ENCODE results near the gene ALOXE3.
"Not testable (repeated sequence)": the region's sequence is repeated elsewhere in the genome, so short reads cannot be mapped to it uniquely, and the experiment has no call there.

Gene ALOXE3

DNA sequence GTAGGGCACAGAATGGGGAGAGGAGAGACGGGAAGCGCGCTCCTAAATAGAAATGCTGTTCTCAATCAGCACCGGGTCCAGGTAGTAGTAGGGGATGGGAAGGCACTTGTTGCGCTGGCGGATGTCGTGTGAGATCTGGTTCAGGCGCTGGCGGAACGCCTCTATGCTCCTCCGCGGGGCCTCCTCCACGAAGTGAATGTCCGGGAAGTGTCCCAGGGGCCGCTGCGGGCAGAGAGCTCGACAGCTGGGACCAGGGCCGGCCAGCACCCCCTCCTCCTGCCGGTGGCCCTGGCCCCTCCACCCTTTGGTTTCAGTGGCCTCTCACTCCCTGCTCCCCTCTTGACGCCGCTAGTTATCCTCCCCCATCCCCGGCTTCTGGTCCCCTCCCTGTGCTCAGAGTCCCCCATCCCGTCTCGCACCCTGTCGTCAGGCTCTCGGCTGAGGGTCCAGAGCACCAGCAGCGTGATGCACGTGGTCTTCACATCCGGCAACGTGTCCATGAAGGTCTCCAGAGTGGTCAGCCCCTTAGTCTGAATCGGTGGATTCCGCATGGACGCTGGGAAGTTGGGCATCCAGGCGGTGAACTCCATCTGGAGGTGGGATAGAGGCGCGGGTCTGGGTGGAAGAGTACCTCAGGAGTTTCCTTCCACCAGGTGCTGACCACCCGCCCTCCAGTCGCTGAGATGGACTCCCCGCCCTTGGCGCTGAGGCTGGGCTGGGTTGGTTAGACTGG, 45.4 kb downstream of the ALOXE3 start:
- DNase-seq (ENCODE audit: low read depth, low spot score): no peak

- no peak for DNase-seq (ENCODE audit: low read depth, low spot score)
Measured at GRCh38 chr17:8072341-8072728, 46.0 kb downstream of the ALOXE3 start.

DNA sequence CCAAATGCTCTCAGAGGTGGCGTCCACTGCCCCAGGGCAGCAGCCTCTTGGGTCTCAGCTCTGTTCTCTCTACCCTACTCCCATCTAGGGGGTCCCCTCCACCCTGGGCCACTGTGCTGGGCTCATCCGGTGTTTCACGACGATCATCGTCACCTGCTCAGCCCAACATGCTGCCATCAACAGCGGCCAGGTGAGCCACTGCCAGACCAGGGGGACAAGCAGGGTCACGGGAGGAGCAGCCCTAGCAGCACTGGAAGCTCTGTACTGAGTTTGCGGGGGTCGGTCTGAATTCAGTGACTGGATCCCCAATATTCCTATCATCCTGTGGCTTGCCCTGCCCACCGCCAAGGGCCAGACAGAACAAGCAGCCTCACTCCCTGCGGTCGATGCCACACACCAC, 46.8 kb downstream of the ALOXE3 start:
- DNase-seq (ENCODE audit: low read depth, low spot score): no peak

GRCh38 chr17:8069587-8069860, 48.8 kb downstream of the ALOXE3 start:
- no peak for DNase-seq (ENCODE audit: low read depth, low spot score)

GRCh38 chr17:8068736-8069586, 49.4 kb downstream of the ALOXE3 start:
- DNase-seq (ENCODE audit: low read depth, low spot score): no peak

DNA sequence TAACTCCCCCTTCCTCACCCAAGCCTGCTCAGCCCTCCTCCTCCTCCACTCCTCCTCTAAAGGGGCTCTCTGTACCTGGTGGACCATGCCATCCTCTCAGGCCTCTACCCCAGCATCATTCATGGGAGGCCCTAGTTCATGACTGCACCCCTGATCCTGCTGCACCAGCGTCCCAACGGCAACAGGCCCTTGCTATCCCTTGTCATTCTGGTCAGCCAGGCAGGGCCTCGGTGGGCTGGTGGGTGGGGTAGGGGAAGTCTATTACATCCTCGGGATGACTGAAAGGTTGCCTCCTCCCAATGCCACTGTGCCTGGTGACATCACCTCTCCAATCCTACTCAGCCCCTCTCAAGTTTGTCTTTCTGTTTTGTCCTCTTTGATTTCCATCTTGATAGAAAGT, 50.5 kb downstream of the ALOXE3 start:
- no peak for DNase-seq (ENCODE audit: low read depth, low spot score)

GRCh38 chr17:8066841-8067775, 51.2 kb downstream of the ALOXE3 start:
- DNase-seq (ENCODE audit: low read depth, low spot score): no peak

DNA sequence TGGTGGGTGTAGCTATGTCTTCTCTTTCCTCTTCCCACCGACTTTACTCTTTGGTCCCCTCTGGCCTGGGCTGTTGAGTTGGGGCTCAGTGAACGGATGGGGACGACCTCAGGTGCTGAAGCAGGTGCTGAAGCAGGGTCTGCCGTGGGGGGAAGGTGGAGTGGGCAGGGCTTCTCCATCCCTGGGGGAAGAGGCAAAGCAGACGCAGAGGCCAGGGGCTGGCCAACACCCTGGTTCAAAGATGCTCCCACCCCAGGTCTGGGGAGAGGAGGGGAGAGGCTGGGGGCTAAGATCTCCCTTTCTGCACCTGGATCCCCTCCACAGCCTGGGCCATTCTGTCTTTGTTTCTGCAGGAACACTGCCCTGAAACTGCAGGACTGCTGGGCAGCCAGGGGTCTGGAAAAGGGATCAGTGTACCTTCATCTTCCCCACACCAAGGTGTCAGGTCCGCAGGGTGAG, 53.7 kb downstream of the ALOXE3 start:
- DNase-seq (ENCODE audit: low read depth, low spot score): no peak

DNA sequence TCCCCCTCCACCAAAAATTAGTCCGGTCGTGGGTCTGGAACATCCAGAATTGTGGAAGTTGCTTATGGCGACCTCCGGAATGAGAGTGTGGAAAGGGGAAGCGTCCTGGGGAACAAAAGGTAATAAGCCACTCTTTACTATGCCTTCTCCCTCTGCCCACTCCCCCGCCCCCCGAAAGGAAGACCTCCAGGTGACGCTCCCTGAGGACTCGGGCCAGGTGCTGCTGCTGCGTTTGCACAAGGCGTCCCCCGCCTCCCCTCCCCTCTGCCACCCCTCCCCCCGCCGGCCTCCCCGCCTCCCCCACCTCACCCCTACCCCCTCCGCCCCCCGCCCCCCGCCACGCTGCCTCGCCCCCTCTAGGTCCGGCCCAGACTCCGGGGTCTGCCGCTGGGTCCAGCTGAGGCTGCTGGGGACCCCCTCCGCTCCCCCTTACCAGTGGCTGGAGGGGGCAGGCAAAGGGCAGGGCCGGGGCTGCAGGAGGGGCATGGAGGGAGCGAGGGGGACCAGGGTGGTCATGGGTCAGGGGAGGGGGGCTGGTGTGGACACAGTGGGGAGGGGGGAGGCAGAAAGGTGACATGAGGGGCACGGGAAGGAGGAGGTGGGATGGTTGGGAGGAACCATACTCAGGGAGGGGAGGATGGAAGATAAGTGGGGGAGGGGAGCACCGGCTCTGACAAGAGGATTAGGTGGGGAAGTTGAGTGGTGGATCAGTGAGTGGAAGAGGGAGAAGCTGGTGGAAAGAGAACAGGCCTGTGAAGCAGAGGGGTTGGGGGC, 54.4 kb downstream of the ALOXE3 start:
- no peak for DNase-seq (ENCODE audit: low read depth, low spot score)

GRCh38 chr17:8062807-8063483, 55.4 kb downstream of the ALOXE3 start:
- DNase-seq (ENCODE audit: low read depth, low spot score): no peak

- DNase-seq (ENCODE audit: low read depth, low spot score): no peak
Measured at GRCh38 chr17:8062435-8062806, 55.9 kb downstream of the ALOXE3 start.

DNA sequence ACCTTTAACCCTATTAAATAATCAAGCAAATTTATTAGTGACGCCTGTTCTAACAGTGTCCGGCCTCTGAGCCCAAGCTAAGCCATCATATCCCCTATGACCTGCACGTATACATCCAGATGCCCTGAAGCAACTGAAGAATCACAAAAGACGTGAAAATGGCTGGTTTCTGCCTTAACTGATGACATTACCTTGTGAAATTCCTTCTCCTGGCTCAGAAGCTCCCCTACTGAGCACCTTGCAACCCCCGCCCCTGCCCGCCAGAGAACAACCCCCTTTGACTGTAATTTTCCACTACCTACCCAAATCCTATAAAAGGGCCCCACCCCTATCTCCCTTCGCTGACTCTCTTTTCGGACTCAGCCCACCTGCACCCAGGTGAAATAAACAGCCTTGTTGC, 56.5 kb downstream of the ALOXE3 start:
- not testable (repeated sequence) for DNase-seq (ENCODE audit: low read depth, low spot score)

- DNase-seq (ENCODE audit: low read depth, low spot score): no peak
Measured at GRCh38 chr17:8060274-8060673, 58.0 kb downstream of the ALOXE3 start.

- DNase-seq (ENCODE audit: low read depth, low spot score): no peak
Measured at GRCh38 chr17:8059131-8059530, 59.2 kb downstream of the ALOXE3 start.

GRCh38 chr17:8057691-8058114, 60.6 kb downstream of the ALOXE3 start:
- no peak for DNase-seq (ENCODE audit: low read depth, low spot score)

- DNase-seq (ENCODE audit: low read depth, low spot score): no peak
Measured at GRCh38 chr17:8056976-8057625, 61.2 kb downstream of the ALOXE3 start.

GRCh38 chr17:8056232-8056975, 61.9 kb downstream of the ALOXE3 start:
- DNase-seq (ENCODE audit: low read depth, low spot score): no peak

- no peak for DNase-seq (ENCODE audit: low read depth, low spot score)
Measured at GRCh38 chr17:8055851-8056231, 62.5 kb downstream of the ALOXE3 start.

- no peak for DNase-seq (ENCODE audit: low read depth, low spot score)
Measured at GRCh38 chr17:8053600-8053999, 64.7 kb downstream of the ALOXE3 start.
